LNCaP clone FGC (cell line): ENCODE data around the gene TMEM150A.
A peak's percentile ranks its signal among the peaks of the same experiment; 100 is the strongest.

Experiments used
- DNase-seq: peaks from one replicate; pipeline ENCODE4 v3.0.0-alpha.2; 2011; ENCODE audit warnings: low read depth
- H3K4me3 ChIP-seq: 2 replicates; pipeline ENCODE4 v1.5.1; 2011; ENCODE audit warnings: mild to moderate bottlenecking, low read depth, low read length, control low read depth
- CTCF ChIP-seq: IDR thresholded peaks from 2 replicates; pipeline ENCODE4 v1.5.1; 2012; ENCODE audit warnings: mild to moderate bottlenecking; ENCODE audit not compliant: control insufficient read depth, insufficient read depth; ENCODE audit errors: extremely low read depth

TMEM150A gene

GRCh38 chr2:85601771-85602475 lies 575 bp downstream of the TMEM150A start:
- TF ChIP-seq CTCF: no peak
- DNase-seq: no peak
- H3K4me3 ChIP-seq: peak overlapping the region; percentile 81

- H3K4me3 ChIP-seq: peak overlapping the region; percentile 81
- DNase-seq: no peak
- no peak for TF ChIP-seq CTCF
Observed at GRCh38 chr2:85600951-85601770, 1.3 kb downstream of the TMEM150A start.

GRCh38 chr2:85600235-85600575 lies 2.3 kb downstream of the TMEM150A start:
- no peak for TF ChIP-seq CTCF
- H3K4me3 ChIP-seq: no peak overlapping the region
- DNase-seq: no peak

- no peak for TF ChIP-seq CTCF
- H3K4me3 ChIP-seq: no peak overlapping the region
- no peak for DNase-seq
Observed at GRCh38 chr2:85599468-85600234, 2.8 kb downstream of the TMEM150A start.

- no peak for TF ChIP-seq CTCF
- H3K4me3 ChIP-seq: no peak overlapping the region
- DNase-seq: no peak
Observed at GRCh38 chr2:85598594-85599340, 3.7 kb downstream of the TMEM150A start.

- no peak overlapping the region for H3K4me3 ChIP-seq
- TF ChIP-seq CTCF: no peak
- DNase-seq: no peak
Observed at GRCh38 chr2:85597241-85597640, 5.3 kb downstream of the TMEM150A start.
